DND-41 (cell line): ENCODE data around the gene GFPT1.

ENCODE experiments used
- ATAC-seq: fragments of 200-7000 bp; cut with Tn5 transposase; 3 replicates; pipeline ENCODE4 v1.9.1; 2021; ENCODE audit warnings: low read depth; ENCODE audit not compliant: insufficient read depth
- DNase-seq: peaks from one replicate; pipeline ENCODE4 v3.0.0-alpha.2; 2020
- H2AFZ ChIP-seq: 2 replicates; pipeline ENCODE4 v1.6.0; 2012; ENCODE audit warnings: low read depth, low read length
- H3K27ac ChIP-seq: 2 replicates; pipeline ENCODE4 v1.5.1; 2012; ENCODE audit warnings: low read length, inconsistent platforms
- H3K27me3 ChIP-seq: fragments of 200-600 bp; sonication (generic); 2 replicates; pipeline ENCODE4 v1.6.0; 2012; ENCODE audit warnings: low read length, mild to moderate bottlenecking, inconsistent platforms; ENCODE audit not compliant: insufficient read depth, poor library complexity
- H3K36me3 ChIP-seq: 2 replicates; pipeline ENCODE4 v1.5.1; 2012; ENCODE audit warnings: low read length, inconsistent platforms; ENCODE audit not compliant: insufficient read depth
- H3K4me1 ChIP-seq: 2 replicates; pipeline ENCODE4 v1.5.1; 2012; ENCODE audit warnings: mild to moderate bottlenecking, low read length; ENCODE audit not compliant: insufficient read depth
- H3K4me2 ChIP-seq: 2 replicates; pipeline ENCODE4 v1.6.0; 2012; ENCODE audit warnings: mild to moderate bottlenecking, moderate library complexity, low read length, inconsistent platforms; ENCODE audit not compliant: insufficient read depth
- H3K4me3 ChIP-seq, 2 experiments: fragments of 200-600 bp in 1 of 2; shearing (Covaris generic) in 1 of 2; 2 replicates each; pipeline ENCODE4 v1.5.1; 2012 to 2016; ENCODE audit warnings: inconsistent platforms in 2 of 2, low read length in 2 of 2, mild to moderate bottlenecking in 2 of 2, low read depth in 1 of 2, moderate library complexity in 1 of 2
- H3K79me2 ChIP-seq: 2 replicates; pipeline ENCODE4 v1.6.0; 2012; ENCODE audit warnings: low read length, inconsistent platforms; ENCODE audit not compliant: insufficient read depth
- H3K9ac ChIP-seq: 2 replicates; pipeline ENCODE4 v1.6.0; 2012; ENCODE audit warnings: low read depth, mild to moderate bottlenecking, inconsistent platforms, low read length, moderate library complexity
- H3K9me3 ChIP-seq: 2 replicates; pipeline ENCODE4 v1.5.1; 2012; ENCODE audit warnings: low read length, moderate library complexity, mild to moderate bottlenecking, inconsistent platforms; ENCODE audit not compliant: insufficient read depth, severe bottlenecking
- H4K20me1 ChIP-seq: 2 replicates; pipeline ENCODE4 v1.6.0; 2012; ENCODE audit warnings: low read length; ENCODE audit not compliant: insufficient read depth
- CTCF ChIP-seq: IDR thresholded peaks from 2 replicates; pipeline ENCODE4 v1.5.1; 2012; ENCODE audit warnings: borderline replicate concordance, low read length, moderate library complexity, mild to moderate bottlenecking; ENCODE audit not compliant: poor library complexity, severe bottlenecking; ENCODE audit errors: extremely low read depth
- EZH2 ChIP-seq: IDR thresholded peaks from 3 replicates; pipeline ENCODE4 v1.6.1; 2012; ENCODE audit warnings: borderline replicate concordance, low read depth, mild to moderate bottlenecking, moderate library complexity, low read length, inconsistent platforms; ENCODE audit not compliant: severe bottlenecking

Gene GFPT1

GRCh38 chr2:69400121-69400520, 13.1 kb upstream of the GFPT1 start:
- H3K4me1 ChIP-seq, result no peaks in the 10 kb centered on the region
- no peak for DNase-seq
- no peak overlapping the region for H3K4me2 ChIP-seq
- H3K9ac ChIP-seq, result no peak overlapping the region
- H3K4me3 ChIP-seq, result no peak overlapping the region
- peaks cover 63% of the 10 kb centered on the region for H3K36me3 ChIP-seq
- H3K27me3 ChIP-seq, result no peaks in the 10 kb centered on the region
- peaks cover 11% of the 10 kb centered on the region for H3K9me3 ChIP-seq
- H2AFZ ChIP-seq, result no peak overlapping the region
- H3K79me2 ChIP-seq, result no peaks in the 10 kb centered on the region
- H4K20me1 ChIP-seq, result no peaks in the 10 kb centered on the region
- no peak overlapping the region for H3K27ac ChIP-seq
- ATAC-seq, result no peak
- TF ChIP-seq CTCF (no peak), EZH2 (no peak)

- no peaks in the 10 kb centered on the region for H3K4me1 ChIP-seq
- H2AFZ ChIP-seq, result no peak overlapping the region
- no peak for ATAC-seq
- H3K27me3 ChIP-seq, result no peaks in the 10 kb centered on the region
- H3K4me3 ChIP-seq, result no peak overlapping the region
- no peaks in the 10 kb centered on the region for H3K9me3 ChIP-seq
- H3K9ac ChIP-seq, result no peak overlapping the region
- H3K36me3 ChIP-seq, result peaks cover 55% of the 10 kb centered on the region
- H3K4me2 ChIP-seq, result no peak overlapping the region
- no peak for DNase-seq
- no peaks in the 10 kb centered on the region for H3K79me2 ChIP-seq
- H3K27ac ChIP-seq, result no peak overlapping the region
- TF ChIP-seq CTCF (no peak), EZH2 (no peak)
- no peaks in the 10 kb centered on the region for H4K20me1 ChIP-seq
Measured at GRCh38 chr2:69397234-69397633, 10.2 kb upstream of the GFPT1 start.

- no peak overlapping the region for H3K4me2 ChIP-seq
- no peaks in the 10 kb centered on the region for H3K9me3 ChIP-seq
- H3K79me2 ChIP-seq, result no peaks in the 10 kb centered on the region
- TF ChIP-seq CTCF (no peak), EZH2 (no peak)
- no peak for DNase-seq
- H3K27ac ChIP-seq, result no peak overlapping the region
- no peaks in the 10 kb centered on the region for H3K4me1 ChIP-seq
- no peaks in the 10 kb centered on the region for H4K20me1 ChIP-seq
- H3K36me3 ChIP-seq, result peaks cover 51% of the 10 kb centered on the region
- no peak overlapping the region for H3K4me3 ChIP-seq
- H2AFZ ChIP-seq, result no peak overlapping the region
- no peaks in the 10 kb centered on the region for H3K27me3 ChIP-seq
- no peak overlapping the region for H3K9ac ChIP-seq
- ATAC-seq, result no peak
Measured at GRCh38 chr2:69395866-69396265, 8.8 kb upstream of the GFPT1 start.

GRCh38 chr2:69393963-69394362, 6.9 kb upstream of the GFPT1 start:
- Histone ChIP-seq H3K4me2 (no peak overlapping the region), H3K36me3 (peaks cover 37% of the 10 kb centered on the region), H3K4me1 (no peaks in the 10 kb centered on the region), H3K27ac (no peak overlapping the region), H3K79me2 (no peaks in the 10 kb centered on the region), H2AFZ (no peak overlapping the region), H4K20me1 (no peaks in the 10 kb centered on the region), H3K4me3 (no peak overlapping the region), H3K27me3 (no peaks in the 10 kb centered on the region), H3K9ac (no peak overlapping the region), H3K9me3 (no peaks in the 10 kb centered on the region)
- ATAC-seq (no peak), DNase-seq (no peak)
- TF ChIP-seq CTCF (no peak), EZH2 (no peak)
